ENCODE measurements around the gene CRABP2. TPM values are rescaled to one million over a fixed set of nuclear protein-coding genes. Genes with fewer than 3 reads are reported as not detected.
A peak's percentile ranks its signal among the peaks of the same experiment; 100 is the strongest.

The CRABP2 gene
- total and polyA plus RNA-seq, 10 of the 15 experiments (the other 5 are each of a cell fraction or from before 2014, with no cell fraction given), result 0.21 to 1.3 (median 0.41) TPM

DNA sequence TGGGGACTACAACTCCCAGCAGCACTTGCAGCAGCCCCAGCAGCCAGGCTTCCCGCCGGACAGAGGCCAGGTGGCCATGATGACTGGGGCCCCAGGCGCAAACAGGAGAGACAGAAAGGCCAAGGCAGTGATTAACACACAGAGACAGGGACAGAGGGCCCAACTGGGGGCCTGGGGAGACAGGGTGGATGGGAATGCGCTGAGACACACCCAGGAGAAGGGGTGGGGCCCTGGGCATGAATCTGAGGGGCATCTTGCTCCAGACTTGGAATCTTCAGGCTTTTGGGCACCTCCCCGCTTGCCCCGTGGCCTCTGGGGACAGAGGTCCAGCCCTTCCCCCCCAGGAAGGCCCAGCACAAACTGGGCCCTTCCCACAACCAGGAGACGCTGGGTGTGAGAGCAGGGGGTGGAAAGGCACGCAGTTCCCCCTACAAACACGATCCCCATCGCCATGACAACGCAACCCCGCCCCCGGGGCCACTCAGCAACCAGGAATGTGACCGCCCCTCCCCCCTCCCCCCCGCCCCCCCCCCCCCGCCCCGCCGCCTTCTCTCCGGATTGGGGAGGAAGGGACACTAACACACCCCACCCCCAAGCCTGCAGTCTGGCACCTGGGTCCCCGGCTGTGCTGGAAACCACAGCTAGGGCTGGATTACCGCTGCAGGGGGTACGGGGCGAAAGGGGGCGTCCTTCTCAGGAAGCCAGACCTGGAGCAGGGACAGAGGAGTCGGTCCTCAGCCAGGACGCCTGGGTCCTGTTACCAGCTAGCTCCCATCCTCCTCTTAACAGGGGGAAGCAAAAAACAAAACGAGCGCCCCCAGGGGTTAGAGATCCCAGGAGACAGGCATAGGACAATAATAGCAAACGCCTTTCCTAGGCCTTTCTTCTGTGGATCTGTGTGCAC is 41.6 kb upstream of the CRABP2 start (continued):
- peak; percentile 28; the same call in 1 of the 2 replicates for TF ChIP-seq TCF12 (IDR thresholded peaks at IDR 0.05; ENCODE audit: low read depth, low read length)
- TF ChIP-seq BACH1 (IDR thresholded peaks at IDR 0.05; ENCODE audit: borderline replicate concordance), result peak; percentile 26; the same call in 1 of the 2 replicates
- TF ChIP-seq PAX5 (IDR thresholded peaks at IDR 0.05; ENCODE audit: borderline replicate concordance, low read depth, low read length), result no peak
- TF ChIP-seq, protein P1, sequence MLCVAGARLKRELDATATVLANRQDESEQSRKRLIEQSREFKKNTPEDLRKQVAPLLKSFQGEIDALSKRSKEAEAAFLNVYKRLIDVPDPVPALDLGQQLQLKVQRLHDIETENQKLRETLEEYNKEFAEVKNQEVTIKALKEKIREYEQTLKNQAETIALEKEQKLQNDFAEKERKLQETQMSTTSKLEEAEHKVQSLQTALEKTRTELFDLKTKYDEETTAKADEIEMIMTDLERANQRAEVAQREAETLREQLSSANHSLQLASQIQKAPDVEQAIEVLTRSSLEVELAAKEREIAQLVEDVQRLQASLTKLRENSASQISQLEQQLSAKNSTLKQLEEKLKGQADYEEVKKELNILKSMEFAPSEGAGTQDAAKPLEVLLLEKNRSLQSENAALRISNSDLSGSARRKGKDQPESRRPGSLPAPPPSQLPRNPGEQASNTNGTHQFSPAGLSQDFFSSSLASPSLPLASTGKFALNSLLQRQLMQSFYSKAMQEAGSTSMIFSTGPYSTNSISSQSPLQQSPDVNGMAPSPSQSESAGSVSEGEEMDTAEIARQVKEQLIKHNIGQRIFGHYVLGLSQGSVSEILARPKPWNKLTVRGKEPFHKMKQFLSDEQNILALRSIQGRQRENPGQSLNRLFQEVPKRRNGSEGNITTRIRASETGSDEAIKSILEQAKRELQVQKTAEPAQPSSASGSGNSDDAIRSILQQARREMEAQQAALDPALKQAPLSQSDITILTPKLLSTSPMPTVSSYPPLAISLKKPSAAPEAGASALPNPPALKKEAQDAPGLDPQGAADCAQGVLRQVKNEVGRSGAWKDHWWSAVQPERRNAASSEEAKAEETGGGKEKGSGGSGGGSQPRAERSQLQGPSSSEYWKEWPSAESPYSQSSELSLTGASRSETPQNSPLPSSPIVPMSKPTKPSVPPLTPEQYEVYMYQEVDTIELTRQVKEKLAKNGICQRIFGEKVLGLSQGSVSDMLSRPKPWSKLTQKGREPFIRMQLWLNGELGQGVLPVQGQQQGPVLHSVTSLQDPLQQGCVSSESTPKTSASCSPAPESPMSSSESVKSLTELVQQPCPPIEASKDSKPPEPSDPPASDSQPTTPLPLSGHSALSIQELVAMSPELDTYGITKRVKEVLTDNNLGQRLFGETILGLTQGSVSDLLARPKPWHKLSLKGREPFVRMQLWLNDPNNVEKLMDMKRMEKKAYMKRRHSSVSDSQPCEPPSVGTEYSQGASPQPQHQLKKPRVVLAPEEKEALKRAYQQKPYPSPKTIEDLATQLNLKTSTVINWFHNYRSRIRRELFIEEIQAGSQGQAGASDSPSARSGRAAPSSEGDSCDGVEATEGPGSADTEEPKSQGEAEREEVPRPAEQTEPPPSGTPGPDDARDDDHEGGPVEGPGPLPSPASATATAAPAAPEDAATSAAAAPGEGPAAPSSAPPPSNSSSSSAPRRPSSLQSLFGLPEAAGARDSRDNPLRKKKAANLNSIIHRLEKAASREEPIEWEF (IDR thresholded peaks at IDR 0.05; ENCODE audit: insufficient replicate concordance, low read depth, low read length), result no peak
- no peak for TF ChIP-seq NFYA (IDR thresholded peaks at IDR 0.05; ENCODE audit: borderline replicate concordance, low read depth, low read length)
- no peak; the same call in 1 of the 2 replicates for TF ChIP-seq NBN (IDR thresholded peaks at IDR 0.05)
- no peak for TF ChIP-seq STAT3 (IDR thresholded peaks at IDR 0.05; ENCODE audit: low read depth, low read length)
- no peak for TF ChIP-seq NFIC (IDR thresholded peaks at IDR 0.05; ENCODE audit: low read depth, low read length)
- TF ChIP-seq, protein P2, sequence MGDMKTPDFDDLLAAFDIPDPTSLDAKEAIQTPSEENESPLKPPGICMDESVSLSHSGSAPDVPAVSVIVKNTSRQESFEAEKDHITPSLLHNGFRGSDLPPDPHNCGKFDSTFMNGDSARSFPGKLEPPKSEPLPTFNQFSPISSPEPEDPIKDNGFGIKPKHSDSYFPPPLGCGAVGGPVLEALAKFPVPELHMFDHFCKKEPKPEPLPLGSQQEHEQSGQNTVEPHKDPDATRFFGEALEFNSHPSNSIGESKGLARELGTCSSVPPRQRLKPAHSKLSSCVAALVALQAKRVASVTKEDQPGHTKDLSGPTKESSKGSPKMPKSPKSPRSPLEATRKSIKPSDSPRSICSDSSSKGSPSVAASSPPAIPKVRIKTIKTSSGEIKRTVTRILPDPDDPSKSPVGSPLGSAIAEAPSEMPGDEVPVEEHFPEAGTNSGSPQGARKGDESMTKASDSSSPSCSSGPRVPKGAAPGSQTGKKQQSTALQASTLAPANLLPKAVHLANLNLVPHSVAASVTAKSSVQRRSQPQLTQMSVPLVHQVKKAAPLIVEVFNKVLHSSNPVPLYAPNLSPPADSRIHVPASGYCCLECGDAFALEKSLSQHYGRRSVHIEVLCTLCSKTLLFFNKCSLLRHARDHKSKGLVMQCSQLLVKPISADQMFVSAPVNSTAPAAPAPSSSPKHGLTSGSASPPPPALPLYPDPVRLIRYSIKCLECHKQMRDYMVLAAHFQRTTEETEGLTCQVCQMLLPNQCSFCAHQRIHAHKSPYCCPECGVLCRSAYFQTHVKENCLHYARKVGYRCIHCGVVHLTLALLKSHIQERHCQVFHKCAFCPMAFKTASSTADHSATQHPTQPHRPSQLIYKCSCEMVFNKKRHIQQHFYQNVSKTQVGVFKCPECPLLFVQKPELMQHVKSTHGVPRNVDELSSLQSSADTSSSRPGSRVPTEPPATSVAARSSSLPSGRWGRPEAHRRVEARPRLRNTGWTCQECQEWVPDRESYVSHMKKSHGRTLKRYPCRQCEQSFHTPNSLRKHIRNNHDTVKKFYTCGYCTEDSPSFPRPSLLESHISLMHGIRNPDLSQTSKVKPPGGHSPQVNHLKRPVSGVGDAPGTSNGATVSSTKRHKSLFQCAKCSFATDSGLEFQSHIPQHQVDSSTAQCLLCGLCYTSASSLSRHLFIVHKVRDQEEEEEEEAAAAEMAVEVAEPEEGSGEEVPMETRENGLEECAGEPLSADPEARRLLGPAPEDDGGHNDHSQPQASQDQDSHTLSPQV (IDR thresholded peaks at IDR 0.05), result no peak
- no peak for TF ChIP-seq DPF2 (IDR thresholded peaks at IDR 0.05)
- TF ChIP-seq ZNF384 (IDR thresholded peaks at IDR 0.05; ENCODE audit: borderline replicate concordance, low read depth, low read length), result no peak
- no peak for TF ChIP-seq GATAD2B (conservative IDR thresholded peaks at IDR 0.05; ENCODE audit: low read depth)
- no peak for TF ChIP-seq SUZ12 (IDR thresholded peaks at IDR 0.05; ENCODE audit: unreplicated experiment)
- no peak for TF ChIP-seq ZNF24 (IDR thresholded peaks at IDR 0.05)
- TF ChIP-seq RB1 (IDR thresholded peaks at IDR 0.05; ENCODE audit: borderline replicate concordance), result peak; percentile 37
- TF ChIP-seq HDAC6 (IDR thresholded peaks at IDR 0.05; ENCODE audit: unreplicated experiment), result no peak
- TF ChIP-seq, protein P3, sequence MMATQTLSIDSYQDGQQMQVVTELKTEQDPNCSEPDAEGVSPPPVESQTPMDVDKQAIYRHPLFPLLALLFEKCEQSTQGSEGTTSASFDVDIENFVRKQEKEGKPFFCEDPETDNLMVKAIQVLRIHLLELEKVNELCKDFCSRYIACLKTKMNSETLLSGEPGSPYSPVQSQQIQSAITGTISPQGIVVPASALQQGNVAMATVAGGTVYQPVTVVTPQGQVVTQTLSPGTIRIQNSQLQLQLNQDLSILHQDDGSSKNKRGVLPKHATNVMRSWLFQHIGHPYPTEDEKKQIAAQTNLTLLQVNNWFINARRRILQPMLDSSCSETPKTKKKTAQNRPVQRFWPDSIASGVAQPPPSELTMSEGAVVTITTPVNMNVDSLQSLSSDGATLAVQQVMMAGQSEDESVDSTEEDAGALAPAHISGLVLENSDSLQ (IDR thresholded peaks at IDR 0.05), result peak; percentile 28; the same call in 1 of the 2 replicates
- no peak for TF ChIP-seq CBFB (IDR thresholded peaks at IDR 0.05; ENCODE audit: low read depth)
- no peak for TF ChIP-seq IRF4 (IDR thresholded peaks at IDR 0.05; ENCODE audit: low read depth, low read length)
- TF ChIP-seq JUND (IDR thresholded peaks at IDR 0.05; ENCODE audit: low read depth, low read length), result no peak
- TF ChIP-seq LARP7 (IDR thresholded peaks at IDR 0.05), result no peak; the same call in 1 of the 2 replicates

Data from GM12878 (cell line).